Measurements from ENCODE around the gene GPR55. TPM values are rescaled to one million over a fixed set of nuclear protein-coding genes. Genes with fewer than 3 reads are reported as not detected.

The GPR55 gene
- polyA plus RNA-seq, 1 donor (not counting 4 experiments of a cell fraction or from before 2014, with no cell fraction given), result not detected

- Histone ChIP-seq H3K79me2 (ENCODE audit: control insufficient read depth, insufficient read depth, low read length) (no peaks in the 10 kb centered on the region), H3K36me3 (ENCODE audit: control insufficient read depth in 2 of 2, extremely low read depth in 1 of 2, insufficient read depth in 2 of 2, low read length in 2 of 2) (no peaks in the 10 kb centered on the region), H3K27ac (ENCODE audit: control insufficient read depth, insufficient read depth, low read length) (no peak overlapping the region), H3K9me3 (ENCODE audit: control insufficient read depth, low read depth, low read length) (no peaks in the 10 kb centered on the region), H3K9ac (ENCODE audit: control insufficient read depth, extremely low read depth, insufficient read depth, low read length) (no peak overlapping the region), H3K4me1 (ENCODE audit: control insufficient read depth, extremely low read depth, insufficient read depth, low read length) (peaks cover 3% of the 10 kb centered on the region), H4K20me1 (ENCODE audit: control insufficient read depth, extremely low read depth, insufficient read depth, low read length) (no peaks in the 10 kb centered on the region), H3K27me3 (ENCODE audit: control insufficient read depth, extremely low read depth, insufficient read depth, low read length) (peaks cover 5% of the 10 kb centered on the region), H3K4me3 (ENCODE audit: control insufficient read depth in 2 of 3, extremely low read depth in 1 of 3, insufficient read depth in 2 of 3, low read depth in 1 of 3, low read length in 3 of 3) (no peak overlapping the region), H3K4me2 (ENCODE audit: control insufficient read depth, extremely low read depth, insufficient read depth, low read depth, low read length) (no peak overlapping the region), H2AFZ (ENCODE audit: control insufficient read depth, low read length) (no peak overlapping the region), H3K9me1 (ENCODE audit: control insufficient read depth, extremely low read depth, insufficient read depth, low read length) (no peaks in the 10 kb centered on the region)
- TF ChIP-seq EZH2 (IDR thresholded peaks at IDR 0.05; ENCODE audit: low read length), result no peak
- TF ChIP-seq CTCF (optimal IDR thresholded peaks at IDR 0.05 in 1 of 3, IDR thresholded peaks at IDR 0.05 in 1 of 3, conservative IDR thresholded peaks at IDR 0.05 in 1 of 3; ENCODE audit: extremely low read depth in 1 of 3, insufficient read depth in 2 of 3, low read length in 3 of 3), result no peak
- dilution Hi-C loops (cut with MboI; ENCODE audit: extremely low pct_ligation_motif_present, low sequenced_read_pairs), result no loop called here
- no peak for FAIRE-seq
- no peak for DNase-seq (ENCODE audit: low read depth, low spot score)
These were observed 30.2 kb upstream of the GPR55 start for GRCh38 chr2:230955163-230955737.

GRCh38 chr2:230954746-230955145, 29.7 kb upstream of the GPR55 start:
- Histone ChIP-seq H3K27ac (ENCODE audit: control insufficient read depth, insufficient read depth, low read length) (no peak overlapping the region), H3K9ac (ENCODE audit: control insufficient read depth, extremely low read depth, insufficient read depth, low read length) (no peak overlapping the region), H3K79me2 (ENCODE audit: control insufficient read depth, insufficient read depth, low read length) (no peaks in the 10 kb centered on the region), H3K27me3 (ENCODE audit: control insufficient read depth, extremely low read depth, insufficient read depth, low read length) (peaks cover 5% of the 10 kb centered on the region), H2AFZ (ENCODE audit: control insufficient read depth, low read length) (no peak overlapping the region), H4K20me1 (ENCODE audit: control insufficient read depth, extremely low read depth, insufficient read depth, low read length) (no peaks in the 10 kb centered on the region), H3K9me3 (ENCODE audit: control insufficient read depth, low read depth, low read length) (no peaks in the 10 kb centered on the region), H3K9me1 (ENCODE audit: control insufficient read depth, extremely low read depth, insufficient read depth, low read length) (no peaks in the 10 kb centered on the region), H3K4me3 (ENCODE audit: control insufficient read depth in 2 of 3, extremely low read depth in 1 of 3, insufficient read depth in 2 of 3, low read depth in 1 of 3, low read length in 3 of 3) (no peak overlapping the region), H3K4me2 (ENCODE audit: control insufficient read depth, extremely low read depth, insufficient read depth, low read depth, low read length) (no peak overlapping the region), H3K36me3 (ENCODE audit: control insufficient read depth in 2 of 2, extremely low read depth in 1 of 2, insufficient read depth in 2 of 2, low read length in 2 of 2) (no peaks in the 10 kb centered on the region), H3K4me1 (ENCODE audit: control insufficient read depth, extremely low read depth, insufficient read depth, low read length) (peaks cover 3% of the 10 kb centered on the region)
- dilution Hi-C loops (cut with MboI; ENCODE audit: extremely low pct_ligation_motif_present, low sequenced_read_pairs), result no loop called here
- FAIRE-seq (no peak), DNase-seq (ENCODE audit: low read depth, low spot score) (no peak)
- no peak for TF ChIP-seq CTCF (optimal IDR thresholded peaks at IDR 0.05 in 1 of 3, IDR thresholded peaks at IDR 0.05 in 1 of 3, conservative IDR thresholded peaks at IDR 0.05 in 1 of 3; ENCODE audit: extremely low read depth in 1 of 3, insufficient read depth in 2 of 3, low read length in 3 of 3)
- no peak for TF ChIP-seq EZH2 (IDR thresholded peaks at IDR 0.05; ENCODE audit: low read length)
